Ammon's horn (tissue), 1 donor: ENCODE data around the gene TTC3.
A peak's percentile ranks its signal among the peaks of the same experiment; 100 is the strongest.

ENCODE experiments used
- DNase-seq: peaks from one replicate; pipeline ENCODE4 v3.0.0-alpha.2; 2016; ENCODE audit warnings: low spot score

The TTC3 gene

GRCh38 chr21:37060296-37060695 is 12.8 kb upstream of the TTC3 start:
- DNase-seq: peak; percentile 77

GRCh38 chr21:37061926-37062592 is 11.0 kb upstream of the TTC3 start:
- DNase-seq: no peak

- DNase-seq: no peak
Measured at GRCh38 chr21:37062593-37062935, 10.5 kb upstream of the TTC3 start.

- DNase-seq: no peak
Measured at GRCh38 chr21:37063433-37063832, 9.6 kb upstream of the TTC3 start.

GRCh38 chr21:37064841-37065240 is 8.2 kb upstream of the TTC3 start:
- no peak for DNase-seq

GRCh38 chr21:37065561-37066177 is 7.4 kb upstream of the TTC3 start:
- DNase-seq: no peak

- DNase-seq: peak; percentile 51
Measured at GRCh38 chr21:37071561-37072273, 1.3 kb upstream of the TTC3 start.

- peak; percentile 96 for DNase-seq
Measured at GRCh38 chr21:37072274-37072987, 623 bp upstream of the TTC3 start.

GRCh38 chr21:37073417-37074196 is 553 bp downstream of the TTC3 start:
- peak; percentile 85 for DNase-seq

GRCh38 chr21:37074197-37074510 is 1.1 kb downstream of the TTC3 start:
- no peak for DNase-seq

GRCh38 chr21:37074546-37074945 is 1.5 kb downstream of the TTC3 start:
- no peak for DNase-seq

GRCh38 chr21:37075214-37075770 is 2.2 kb downstream of the TTC3 start:
- DNase-seq: no peak

- DNase-seq: no peak
Measured at GRCh38 chr21:37076087-37076850, 3.2 kb downstream of the TTC3 start.

GRCh38 chr21:37077403-37077802 is 4.3 kb downstream of the TTC3 start:
- no peak for DNase-seq

- no peak for DNase-seq
Measured at GRCh38 chr21:37079211-37079824, 6.3 kb downstream of the TTC3 start.

GRCh38 chr21:37082375-37082774 is 9.3 kb downstream of the TTC3 start:
- no peak for DNase-seq

GRCh38 chr21:37082856-37083528 is 9.9 kb downstream of the TTC3 start:
- DNase-seq: no peak

- DNase-seq: no peak
Measured at GRCh38 chr21:37085726-37086125, 12.7 kb downstream of the TTC3 start.

GRCh38 chr21:37087188-37087587 is 14.1 kb downstream of the TTC3 start:
- peak; percentile 75 for DNase-seq

- no peak for DNase-seq
Measured at GRCh38 chr21:37088186-37088735, 15.2 kb downstream of the TTC3 start.
